ENCODE data around the gene RPL39L. TPM values are rescaled to one million over a fixed set of nuclear protein-coding genes. Genes with fewer than 3 reads are reported as not detected.

Gene RPL39L
- total RNA-seq, 4 donors from 2014 or later = 3.5 to 145 (median 10.1) TPM

- H3K36me3 ChIP-seq = no peaks in the 10 kb centered on the region
- H3K4me1 ChIP-seq = no peaks in the 10 kb centered on the region
- no peak overlapping the region for H3K27ac ChIP-seq
- TF ChIP-seq POLR2A (IDR thresholded peaks at IDR 0.05) (no peak), CTCF (IDR thresholded peaks at IDR 0.05) (no peak)
- H3K27me3 ChIP-seq = no peaks in the 10 kb centered on the region
- DNase-seq = no peak
- H3K9me3 ChIP-seq = no peaks in the 10 kb centered on the region
- intact Hi-C loops (cut with DNase I; ENCODE audit: low total_unique reads) = no loop called here
- no peak overlapping the region for H3K4me3 ChIP-seq
Measured at GRCh38 chr3:187073581-187074098, 65.7 kb downstream of the RPL39L start.

GRCh38 chr3:187072511-187072910, 66.8 kb downstream of the RPL39L start:
- H3K27me3 ChIP-seq = no peaks in the 10 kb centered on the region
- H3K36me3 ChIP-seq = no peaks in the 10 kb centered on the region
- TF ChIP-seq POLR2A (IDR thresholded peaks at IDR 0.05) (no peak), CTCF (IDR thresholded peaks at IDR 0.05) (no peak)
- no peak overlapping the region for H3K27ac ChIP-seq
- H3K4me1 ChIP-seq = no peaks in the 10 kb centered on the region
- H3K4me3 ChIP-seq = no peak overlapping the region
- intact Hi-C loops (cut with DNase I; ENCODE audit: low total_unique reads) = no loop called here
- DNase-seq = no peak
- no peaks in the 10 kb centered on the region for H3K9me3 ChIP-seq

GRCh38 chr3:187072102-187072501, 67.2 kb downstream of the RPL39L start:
- intact Hi-C loops (cut with DNase I; ENCODE audit: low total_unique reads) = no loop called here
- no peaks in the 10 kb centered on the region for H3K4me1 ChIP-seq
- no peaks in the 10 kb centered on the region for H3K27me3 ChIP-seq
- no peak overlapping the region for H3K4me3 ChIP-seq
- H3K27ac ChIP-seq = no peak overlapping the region
- DNase-seq = no peak
- no peaks in the 10 kb centered on the region for H3K36me3 ChIP-seq
- no peak for TF ChIP-seq POLR2A (IDR thresholded peaks at IDR 0.05)
- TF ChIP-seq CTCF (IDR thresholded peaks at IDR 0.05) = no peak
- no peaks in the 10 kb centered on the region for H3K9me3 ChIP-seq

Other genes starting within 250 kb of the RPL39L start
- gene ST6GAL1, start 209.0 kb downstream of the RPL39L start, total RNA-seq = 100 to 1,000 TPM in 1 of 4 donors, 10 to 100 TPM in 3; 32.6 to 107 (median 57.1) TPM
- not detected for gene RTP1, start 58.0 kb upstream of the RPL39L start, total RNA-seq
- 100 to 1,000 TPM in 1 of 4 donors, 10 to 100 TPM in 3; 25.3 to 121 (median 84.4) TPM for gene MASP1, start 152.2 kb upstream of the RPL39L start, total RNA-seq
- 1 to 10 TPM in 3 of 4 donors, under 1 TPM in 1; 0.51 to 5.1 (median 1.8) TPM for gene RTP4, start 228.9 kb upstream of the RPL39L start, total RNA-seq

Data from uterus (tissue), 4 donors.